DMS153 treated with DMSO at 0.1 percent for 48 hours (cell line): ENCODE results near the gene ACTC1.
"Not testable (repeated sequence)": the region's sequence is repeated elsewhere in the genome, so short reads cannot be mapped to it uniquely, and the experiment has no call there.

Experiments
- DNase-seq: peaks from one replicate; lab custom pipeline; 2025; ENCODE audit not compliant: unreplicated experiment; lab: John Stamatoyannopoulos, UW

The ACTC1 gene

DNA sequence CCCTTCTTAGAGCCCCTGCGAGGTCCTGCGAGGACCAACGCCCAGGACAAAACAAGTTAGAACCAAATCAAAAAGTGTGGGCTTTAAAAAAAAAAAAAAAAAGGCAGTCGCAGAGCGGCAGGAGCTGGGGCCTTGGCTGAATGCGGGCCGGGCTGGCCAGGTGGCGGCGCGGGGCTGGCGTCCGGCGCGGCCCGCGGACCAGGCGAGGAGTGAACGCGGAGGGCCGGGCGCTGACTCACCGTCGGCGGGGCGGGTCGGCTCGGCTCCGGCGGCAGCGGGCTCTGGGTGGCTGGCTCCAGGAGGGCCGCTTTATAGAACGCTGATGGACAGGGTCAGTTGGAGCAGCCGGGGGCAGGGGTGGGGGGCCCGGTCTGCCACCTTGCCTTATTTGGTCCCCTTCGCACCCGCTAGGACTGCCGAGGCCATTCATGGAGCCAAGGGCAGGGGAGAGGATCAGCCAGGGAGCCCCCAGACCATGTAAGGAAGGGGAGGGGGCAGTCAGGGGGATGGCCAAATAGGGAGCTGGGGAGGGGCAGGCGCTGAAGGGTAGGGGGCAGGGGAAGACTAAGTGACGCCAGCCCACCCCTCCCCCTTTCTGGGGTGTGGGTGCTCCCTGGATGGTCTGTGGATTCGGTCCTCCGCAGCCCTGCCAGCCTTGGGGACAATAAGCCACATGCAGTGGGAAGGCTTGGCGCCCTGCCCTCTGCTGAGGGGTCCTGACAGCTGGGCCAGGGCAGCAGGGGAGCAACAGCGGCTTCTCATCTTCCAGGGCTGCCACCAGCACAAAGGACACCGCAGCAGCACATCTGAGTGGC is at the start of gene ACTC1:
Gene ACTC1 (minus strand): TSS at position 283 of the 815 bp plus-strand sequence. CDS start 741 bp downstream, outside the sequence.
- DNase-seq = no peak

DNA sequence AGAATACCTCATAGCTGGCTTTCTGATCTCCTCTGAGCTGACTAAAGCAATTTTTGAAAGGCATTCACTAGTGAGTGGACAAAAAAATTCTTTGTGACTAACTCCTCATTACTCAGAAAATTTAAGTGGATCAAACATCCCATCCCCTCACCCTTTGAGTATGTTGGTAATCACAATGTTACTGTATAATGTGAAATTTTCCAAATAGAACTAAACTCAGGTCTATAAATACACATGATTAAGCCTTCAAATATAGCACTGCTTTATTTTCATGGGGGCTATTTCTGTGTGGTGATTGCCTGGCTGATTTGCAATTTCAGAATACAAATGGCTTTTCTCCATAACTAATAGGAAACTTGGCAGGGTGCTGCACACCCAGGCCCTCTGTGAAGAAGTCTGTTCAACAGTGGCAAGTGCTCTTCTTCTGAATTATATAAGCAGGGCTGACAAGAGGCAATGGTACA is 45.9 kb upstream of the ACTC1 start:
- DNase-seq = no peak

DNA sequence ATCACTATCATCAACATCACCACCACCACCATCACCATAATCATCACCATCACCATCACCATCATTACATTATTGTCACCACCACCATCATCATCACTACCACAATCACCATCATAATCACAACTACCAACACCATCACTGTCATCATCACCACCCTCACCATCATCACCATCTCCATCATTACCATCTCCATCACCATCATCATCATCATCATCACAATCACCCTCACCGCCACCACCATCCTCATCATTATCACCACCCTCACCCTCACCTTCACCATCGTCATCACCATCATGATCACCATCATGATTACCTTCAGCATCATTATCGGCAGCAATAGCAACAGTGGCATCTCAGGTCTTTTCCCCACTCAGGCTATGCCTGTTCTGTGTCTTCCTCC is 42.9 kb upstream of the ACTC1 start:
- no peak for DNase-seq

DNA sequence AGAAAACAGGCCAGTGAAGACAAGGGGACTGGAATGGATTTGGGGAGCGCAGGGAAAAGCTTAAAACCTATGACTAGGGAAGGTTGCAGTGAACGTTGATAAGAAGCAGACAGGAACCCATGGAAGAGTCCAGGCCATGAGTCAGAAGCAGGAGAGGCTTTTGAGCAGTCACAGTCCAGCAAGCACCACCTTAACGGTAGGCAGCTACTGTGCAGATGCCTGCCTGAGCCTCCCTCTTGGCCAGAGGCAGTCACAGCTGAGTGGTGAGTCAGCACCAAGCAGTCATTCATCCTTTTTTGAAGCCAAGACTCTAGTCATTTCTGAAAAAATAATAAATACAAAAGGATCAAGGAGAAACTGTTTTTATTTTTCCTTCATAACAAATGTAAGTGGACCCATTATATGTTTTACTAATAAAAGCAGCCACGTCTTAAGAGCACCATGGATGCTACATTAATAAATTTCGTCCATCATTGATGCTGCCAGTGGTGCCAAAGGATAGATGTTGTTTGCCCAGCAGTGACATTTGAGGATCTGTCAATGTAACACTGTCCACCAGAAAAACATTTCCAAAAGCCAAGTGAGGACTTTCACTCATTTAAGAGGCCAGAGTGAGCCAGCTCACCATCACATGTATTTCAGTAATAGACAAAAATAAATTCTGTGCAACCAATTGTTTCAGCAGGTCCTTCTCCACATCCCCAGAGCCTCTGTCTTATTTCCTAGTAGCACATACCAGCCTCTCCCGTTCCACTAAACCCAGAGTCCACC is 42.1 kb upstream of the ACTC1 start:
- no peak for DNase-seq

DNA sequence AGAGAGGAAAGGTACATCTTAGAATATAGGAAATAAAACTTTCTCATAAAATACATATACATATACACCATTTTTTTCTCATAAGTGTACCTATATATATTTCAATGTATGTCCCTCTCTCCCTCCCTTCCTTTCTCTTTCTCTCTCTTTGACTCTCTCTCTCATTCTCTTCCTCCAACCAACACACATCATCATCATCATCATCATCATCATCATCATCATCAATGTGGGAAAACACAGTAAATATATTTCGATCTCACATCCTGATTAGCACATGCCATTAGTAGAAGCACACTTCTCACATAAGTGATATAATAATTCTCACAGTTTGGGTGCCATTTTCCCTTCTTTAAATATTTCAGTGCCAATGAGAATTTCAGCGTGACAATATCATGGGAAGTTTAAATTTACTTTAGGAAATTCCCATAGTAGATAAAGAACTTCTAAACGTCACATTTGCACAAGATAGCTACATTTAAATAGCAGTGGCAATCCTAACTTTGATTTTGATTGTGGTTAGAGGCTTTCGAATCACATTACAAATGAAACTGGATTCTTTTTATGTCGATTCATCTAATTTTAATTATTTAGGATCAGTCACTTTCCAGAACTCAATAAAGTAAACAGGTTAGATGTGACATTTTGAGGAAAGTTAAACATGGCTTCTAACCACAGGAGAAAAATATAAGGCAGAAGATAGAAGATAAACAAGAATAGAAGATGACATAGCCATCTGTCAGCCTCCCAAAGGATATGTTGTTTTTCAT is 33.0 kb upstream of the ACTC1 start:
- DNase-seq = no peak

DNA sequence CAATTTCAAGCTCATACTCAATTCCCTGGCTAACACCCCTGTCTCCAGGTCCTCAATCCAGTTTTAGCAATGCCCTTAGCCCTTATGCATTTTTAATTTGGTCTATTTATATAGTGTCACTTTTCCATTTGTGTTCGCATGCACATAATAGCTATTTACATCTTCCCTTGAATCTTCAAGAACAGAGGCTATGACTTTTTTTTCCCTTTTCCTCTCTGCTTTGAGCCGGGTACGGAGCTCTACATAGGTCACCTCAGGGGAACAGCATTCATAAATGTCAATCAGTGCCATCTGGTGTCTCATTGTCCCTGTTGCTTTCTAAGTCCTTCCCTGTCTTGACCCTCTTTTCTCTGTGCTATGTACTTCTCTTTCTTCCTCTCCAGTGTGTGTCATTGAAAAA is 26.5 kb upstream of the ACTC1 start:
- no peak for DNase-seq

DNA sequence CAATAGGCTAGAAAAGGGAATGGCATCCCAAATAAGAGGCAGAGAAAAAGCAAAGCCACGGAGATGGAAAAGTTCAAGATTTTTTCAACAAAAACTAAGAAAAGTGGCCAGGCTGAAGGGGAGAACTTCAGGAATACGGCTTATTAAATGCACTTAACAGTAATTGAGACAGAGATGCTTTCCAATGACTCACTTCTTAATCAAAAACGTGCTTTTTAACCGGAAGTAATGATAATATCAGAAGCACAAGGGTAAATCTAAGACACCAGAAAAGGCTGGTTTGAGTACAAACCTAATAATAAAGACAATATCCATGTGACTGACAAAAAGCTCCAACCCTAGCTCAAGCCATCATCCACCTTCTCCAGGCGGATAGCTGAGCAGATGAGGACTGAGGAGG is 24.8 kb upstream of the ACTC1 start:
- no peak for DNase-seq

DNA sequence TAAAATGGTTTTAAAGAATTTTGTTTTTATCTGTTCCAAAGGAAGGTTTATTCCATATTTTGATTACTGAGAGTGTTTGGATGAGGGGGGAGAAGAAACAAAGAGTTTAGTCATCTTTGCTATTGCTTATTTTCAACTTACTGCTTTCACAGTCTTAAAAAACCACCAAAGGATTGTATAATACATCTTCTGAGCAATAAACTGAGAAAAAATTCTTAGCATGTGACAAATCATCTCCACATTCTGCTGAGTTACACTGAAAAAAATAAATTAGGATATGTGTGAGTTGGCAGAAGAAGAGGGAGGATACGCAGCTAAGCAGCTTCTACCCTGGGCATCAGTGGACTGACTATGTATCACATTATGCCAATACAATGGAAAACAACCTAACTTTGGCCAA is 23.2 kb upstream of the ACTC1 start:
- no peak for DNase-seq

DNA sequence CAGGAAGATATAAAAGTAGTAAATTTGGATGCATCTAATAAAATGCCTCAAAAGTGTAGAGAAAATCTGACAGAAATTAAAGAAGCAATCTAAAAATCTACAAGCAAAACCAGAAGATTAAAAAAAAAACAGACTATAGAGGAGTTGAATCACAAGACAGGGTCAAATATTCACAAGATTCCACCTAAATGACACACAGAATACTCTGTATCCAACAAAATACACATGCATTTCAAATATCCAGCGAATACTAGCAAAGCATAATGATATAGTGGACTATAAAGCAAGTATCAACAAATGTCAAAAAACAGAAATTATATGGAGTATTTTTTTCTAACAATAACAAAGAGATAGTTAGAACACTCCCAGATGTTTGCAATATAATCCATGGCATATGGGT is 20.5 kb upstream of the ACTC1 start:
- DNase-seq = no peak

DNA sequence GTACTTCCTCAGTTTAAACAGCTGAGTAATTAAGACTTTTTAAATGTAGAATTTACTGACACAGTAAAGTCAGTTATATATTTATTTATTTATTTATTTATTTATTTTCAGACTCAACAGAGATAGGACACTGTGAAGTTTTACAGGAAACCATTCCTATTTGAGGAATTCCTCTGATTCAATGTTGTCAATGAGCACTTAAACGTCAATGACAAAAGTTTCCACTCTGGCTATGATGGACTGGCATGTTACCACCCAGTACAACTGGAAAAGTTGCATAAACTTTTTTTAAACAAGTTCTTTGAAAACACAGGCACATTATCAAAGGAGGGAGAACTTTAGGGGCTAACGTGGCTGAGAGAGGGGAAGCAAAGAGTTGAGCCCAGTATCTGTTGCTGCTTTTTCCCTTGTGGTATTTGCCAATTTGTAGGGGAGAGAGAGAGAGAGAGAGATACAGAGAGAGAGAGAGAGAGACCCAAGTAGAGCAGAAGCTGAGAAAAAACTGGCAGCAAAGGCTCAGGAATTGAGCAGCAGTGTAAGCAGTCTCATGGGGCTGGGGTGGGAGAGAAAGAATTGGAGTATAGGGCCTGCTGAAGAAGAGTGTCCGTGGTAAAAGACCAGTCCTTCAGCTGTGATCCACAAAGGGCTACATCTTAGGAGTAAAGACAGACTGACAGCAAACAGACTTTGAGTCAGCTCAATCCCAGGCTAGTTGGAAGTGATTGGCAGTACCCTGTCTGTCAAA is 18.3 kb upstream of the ACTC1 start:
- DNase-seq = no peak

DNA sequence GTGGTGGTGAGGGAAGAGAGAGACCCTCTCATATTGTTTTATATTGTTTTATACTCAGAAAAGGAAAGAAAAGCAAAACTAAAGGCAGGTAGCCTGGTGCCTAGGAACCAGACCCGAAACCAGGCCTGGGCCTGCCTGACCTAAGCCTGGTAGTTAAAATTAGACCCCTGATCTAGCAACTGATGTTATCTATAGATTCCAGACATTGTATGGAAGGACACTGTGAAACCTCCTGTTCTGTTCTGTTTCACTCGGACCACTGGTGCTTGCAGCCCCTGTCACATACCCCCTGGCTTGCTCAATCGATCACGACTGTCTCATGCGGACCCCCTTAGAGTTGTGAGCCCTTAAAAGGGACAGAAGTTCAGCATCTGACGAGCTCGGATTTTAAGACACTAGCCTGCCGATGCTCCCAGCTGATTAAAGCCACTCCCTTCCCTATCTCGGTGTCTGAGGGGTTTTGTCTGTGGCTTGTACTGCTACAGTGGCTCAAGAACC is 17.6 kb upstream of the ACTC1 start:
- DNase-seq = not testable (repeated sequence)

DNA sequence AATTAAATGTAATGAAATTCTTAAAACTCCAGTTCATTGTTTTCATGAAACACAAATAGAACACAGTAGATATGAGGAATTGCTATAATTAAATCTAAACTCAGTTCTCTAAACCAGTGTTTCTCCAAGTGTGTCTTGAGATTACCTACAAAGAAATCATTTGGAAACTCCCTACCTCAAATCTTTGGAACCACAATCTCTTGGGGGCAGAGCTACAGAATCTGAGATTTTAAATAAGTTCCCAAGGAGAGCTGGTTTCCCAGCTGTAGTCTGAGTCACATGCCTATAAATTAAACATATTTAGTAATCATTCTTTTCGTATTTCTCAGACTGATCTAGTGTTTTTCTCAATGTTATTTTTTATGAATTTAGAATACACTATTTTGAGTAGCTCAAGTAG is 17.0 kb upstream of the ACTC1 start:
- no peak for DNase-seq

DNA sequence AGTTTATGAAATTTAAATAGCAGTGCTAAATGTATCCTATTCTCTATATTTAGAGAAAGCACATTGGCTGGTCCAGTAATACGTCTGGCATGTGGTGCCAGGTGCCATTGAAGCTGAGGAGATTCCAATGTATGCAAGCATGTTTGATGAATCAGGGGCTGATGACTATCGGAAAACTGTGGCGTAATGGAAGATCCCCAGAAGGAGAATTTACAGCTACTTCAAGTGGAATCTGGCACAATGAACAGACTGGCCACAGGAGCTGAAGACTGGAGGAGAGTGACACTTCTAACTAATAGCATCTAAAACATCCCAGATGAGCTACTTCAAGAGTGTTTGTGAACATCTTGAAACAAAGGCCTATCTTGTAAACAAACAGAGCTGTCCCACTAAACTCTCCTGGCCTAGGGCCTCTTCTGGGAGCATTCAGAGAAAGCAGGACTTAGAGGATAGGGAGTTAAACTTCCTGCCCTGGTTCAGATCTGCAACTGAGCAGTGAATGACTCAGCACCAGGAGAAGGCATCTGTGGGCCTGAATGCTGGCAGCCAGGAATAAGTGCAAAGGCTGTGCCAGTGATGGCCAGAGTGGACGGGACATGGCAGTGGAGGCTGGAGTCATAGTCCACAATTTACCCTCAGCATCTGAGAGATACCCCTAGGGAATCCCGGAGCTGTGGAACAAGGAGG is 15.2 kb upstream of the ACTC1 start:
- DNase-seq = no peak

DNA sequence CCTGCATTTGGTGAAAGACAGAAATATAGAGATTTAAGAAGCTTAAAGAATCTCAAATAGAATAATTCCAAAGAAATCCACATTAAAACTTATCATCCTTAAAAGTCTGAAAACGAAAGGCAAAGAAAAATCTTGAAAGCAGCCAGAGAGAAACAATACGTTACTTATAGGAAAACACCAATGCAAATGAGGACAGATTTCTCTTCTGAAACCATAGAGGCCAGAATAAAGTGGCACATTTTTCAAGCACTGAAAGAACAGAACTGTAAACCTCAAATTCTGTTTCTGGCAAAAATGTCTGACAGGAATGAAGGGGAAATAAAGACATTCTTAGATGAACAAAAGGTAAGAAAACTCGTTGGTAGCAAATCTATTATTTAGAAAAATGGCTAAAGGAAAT is 13.8 kb upstream of the ACTC1 start:
- no peak for DNase-seq

DNA sequence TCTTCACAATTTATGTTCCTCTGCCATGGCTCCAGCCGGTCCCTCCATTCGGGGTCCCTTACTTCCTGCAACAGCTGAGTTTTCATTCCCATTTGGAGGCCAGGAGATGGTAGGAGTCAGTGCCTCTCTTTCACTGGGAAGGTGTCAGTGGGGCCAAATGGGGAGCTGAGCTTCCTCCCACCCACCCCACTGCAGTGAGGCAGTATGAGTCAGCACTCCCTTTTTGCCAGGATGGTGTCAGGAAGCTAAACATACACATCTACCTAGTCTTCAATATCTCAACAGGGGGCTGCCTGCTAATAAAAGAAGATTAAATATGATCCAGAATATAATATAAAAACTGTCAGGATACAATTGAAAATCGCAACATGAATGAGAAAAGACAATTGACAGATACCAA is 12.7 kb upstream of the ACTC1 start:
- no peak for DNase-seq

DNA sequence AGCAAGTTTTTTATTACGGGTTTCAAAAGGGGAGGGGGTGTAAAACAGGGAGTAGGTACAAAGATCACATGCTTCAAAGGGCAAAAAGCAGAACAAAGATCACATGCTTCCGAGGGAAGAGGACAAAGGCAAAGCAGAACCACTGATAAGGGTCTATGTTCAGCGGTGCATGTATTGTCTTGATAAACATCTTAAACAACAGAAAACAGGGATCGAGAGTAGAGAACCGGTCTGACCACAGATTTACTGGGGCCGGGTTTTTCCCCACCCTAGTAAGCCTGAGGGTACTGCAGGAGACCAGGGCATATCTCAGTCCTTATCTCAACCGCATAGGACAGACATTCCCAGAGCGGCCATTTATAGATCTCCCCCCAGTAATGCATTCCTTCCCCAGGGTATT is 11.9 kb upstream of the ACTC1 start:
- not testable (repeated sequence) for DNase-seq

DNA sequence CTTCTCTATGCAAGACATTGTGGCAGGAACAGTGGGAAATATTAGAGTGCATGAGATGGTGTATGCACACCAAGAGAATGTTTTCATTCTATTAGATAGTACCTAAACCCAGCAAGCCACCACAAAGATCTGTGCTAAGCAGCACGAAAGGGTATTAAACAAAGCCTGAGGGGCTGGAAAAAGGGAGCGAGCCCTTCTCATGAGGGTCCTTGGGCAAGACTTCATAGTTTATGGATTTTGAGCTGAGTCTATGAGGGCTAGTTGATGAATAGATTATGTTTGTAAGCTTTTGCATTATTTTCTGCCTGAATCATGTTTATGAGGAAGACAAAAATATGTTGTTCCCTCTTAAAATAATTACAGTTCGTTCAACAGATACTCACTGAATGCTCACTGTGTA is 9.4 kb upstream of the ACTC1 start:
- no peak for DNase-seq

DNA sequence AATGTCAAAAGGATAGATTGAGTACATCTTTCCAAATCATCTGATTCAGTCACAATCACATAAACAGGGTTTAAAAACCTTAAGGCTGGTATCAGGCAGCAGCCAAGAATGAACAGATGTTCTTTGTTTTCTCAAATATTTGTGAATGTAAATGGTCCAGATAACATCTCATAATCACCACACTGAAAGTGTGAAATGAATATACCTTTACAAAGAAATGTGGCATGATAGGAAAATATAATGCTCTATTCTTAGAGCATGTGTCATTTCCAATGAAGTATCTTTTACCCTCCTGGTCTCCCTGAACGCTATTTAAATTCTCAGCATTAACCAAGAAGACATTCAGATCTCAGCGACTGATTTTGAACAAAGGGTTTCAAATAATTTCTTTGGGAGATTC is 8.8 kb upstream of the ACTC1 start:
- no peak for DNase-seq

DNA sequence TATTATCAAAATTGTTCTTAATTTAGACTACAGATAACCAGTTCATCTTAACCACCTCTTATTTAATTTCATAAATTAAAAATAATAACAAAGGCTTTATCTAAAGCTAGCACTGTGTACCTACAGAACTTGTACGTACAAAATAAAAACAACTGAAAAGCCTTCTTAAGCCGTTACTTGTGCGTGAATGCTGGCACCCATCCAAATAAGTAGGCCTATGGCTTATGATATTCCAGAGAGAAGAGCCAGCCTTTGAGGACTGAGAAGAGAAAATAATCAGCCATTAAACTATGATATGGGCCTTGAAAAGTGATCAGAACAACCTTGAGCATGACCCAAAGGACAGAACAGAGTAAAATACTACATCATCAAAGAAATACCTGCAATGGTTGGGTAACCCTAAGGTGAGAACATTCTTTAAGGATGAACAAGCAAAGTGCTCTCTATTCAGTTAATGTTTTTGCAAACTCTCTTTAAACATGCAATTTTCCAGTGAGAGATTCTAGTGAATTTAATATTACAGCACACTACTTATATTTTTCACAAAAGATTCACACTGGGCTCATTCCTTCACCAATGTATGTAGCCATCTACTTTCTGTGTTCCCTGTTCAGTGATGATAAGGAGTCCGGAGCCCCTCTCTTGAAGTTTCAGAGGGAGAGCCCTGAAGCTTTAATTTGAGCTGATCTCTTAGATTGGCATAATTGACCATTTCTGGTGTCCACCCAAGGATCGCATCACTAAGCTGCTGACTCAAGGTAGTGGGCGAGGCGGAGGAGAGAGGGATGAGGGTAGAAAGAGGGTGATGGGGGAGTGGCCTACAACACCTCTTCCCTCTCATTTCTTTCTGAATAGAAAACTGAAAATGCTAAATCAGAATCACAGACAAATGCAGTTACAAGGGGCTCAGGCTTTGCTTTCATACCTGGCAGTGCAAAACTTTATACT is 7.7 kb upstream of the ACTC1 start:
- DNase-seq = no peak
